Measurements from ENCODE around the gene ADAMTS17. TPM values are rescaled to one million over a fixed set of nuclear protein-coding genes. Genes with fewer than 3 reads are reported as not detected.
A peak's percentile ranks its signal among the peaks of the same experiment; 100 is the strongest.

The ADAMTS17 gene
- total RNA-seq, 1 experiment from 2014 or later = 1.5 TPM

GRCh38 chr15:100353449-100353848, 11.7 kb upstream of the ADAMTS17 start:
- Histone ChIP-seq H3K4me1 (no peaks in the 10 kb centered on the region), H3K4me3 (ENCODE audit: low read depth, low read length) (no peak overlapping the region), H3K9me3 (no peaks in the 10 kb centered on the region), H3K27me3 (replicated peaks; ENCODE audit: control insufficient read depth, insufficient read depth, low read length) (no peaks in the 10 kb centered on the region), H3K36me3 (ENCODE audit: control insufficient read depth, insufficient read depth, low read length) (no peaks in the 10 kb centered on the region)
- Mint-ChIP-seq H3K27me3 (ENCODE audit: insufficient read depth, unreplicated experiment) (peaks cover 6% of the 10 kb centered on the region), H3K9me3 (ENCODE audit: unreplicated experiment) (peaks cover 17% of the 10 kb centered on the region), H3K4me3 (ENCODE audit: unreplicated experiment) (no peak overlapping the region), H3K4me1 (ENCODE audit: low read depth, unreplicated experiment) (no peaks in the 10 kb centered on the region), H3K27ac (ENCODE audit: unreplicated experiment) (no peak overlapping the region), H3K36me3 (ENCODE audit: insufficient read depth, unreplicated experiment) (no peaks in the 10 kb centered on the region)
- POLR2A ChIA-PET = no interaction called here
- CTCF ChIA-PET = no interaction called here
- intact Hi-C loops (cut with micrococcal nuclease; ENCODE audit: unreplicated experiment) = loop anchor here (5.0 kb wide), 1 partner anchor 219 kb away; no protein-coding TSS in a partner anchor
- no peak for DNase-seq
- TF ChIP-seq CTCF (IDR thresholded peaks at IDR 0.05; ENCODE audit: insufficient read depth in 1 of 2, low read depth in 1 of 2, low read length in 1 of 2, severe bottlenecking in 1 of 2, unreplicated experiment in 1 of 2) = no peak
- BruUV-seq (replicated peaks) = no TSS peak

- peak overlapping the region; percentile 47 for H3K4me3 ChIP-seq (ENCODE audit: low read depth, low read length)
These were observed 8.9 kb upstream of the ADAMTS17 start for GRCh38 chr15:100350434-100351226.

More at GRCh38 chr15:100350434-100351226, 8.9 kb upstream of the ADAMTS17 start:
- H3K27me3 Mint-ChIP-seq (ENCODE audit: insufficient read depth, unreplicated experiment) = peaks cover 8% of the 10 kb centered on the region
- Histone ChIP-seq H3K4me1 (no peaks in the 10 kb centered on the region), H3K36me3 (ENCODE audit: control insufficient read depth, insufficient read depth, low read length) (no peaks in the 10 kb centered on the region), H3K9me3 (no peaks in the 10 kb centered on the region), H3K27me3 (replicated peaks; ENCODE audit: control insufficient read depth, insufficient read depth, low read length) (no peaks in the 10 kb centered on the region)
- no peak for TF ChIP-seq CTCF (IDR thresholded peaks at IDR 0.05; ENCODE audit: insufficient read depth in 1 of 2, low read depth in 1 of 2, low read length in 1 of 2, severe bottlenecking in 1 of 2, unreplicated experiment in 1 of 2)
- peak overlapping the region; percentile 88 for H3K4me3 Mint-ChIP-seq (ENCODE audit: unreplicated experiment)
- peaks cover 5% of the 10 kb centered on the region for H3K9me3 Mint-ChIP-seq (ENCODE audit: unreplicated experiment)
- ChIA-PET CTCF (interaction anchor here (0.6 to 2.8 kb wide), 11 partner anchors 8 to 618 kb away, joined by 3 to 12 read pairs (median 7); partner anchors contain the start of genes ADAMTS17, ASB7, LINS1 and LYSMD4), POLR2A (interaction anchor here (0.5 kb wide), 1 partner anchor 33 kb away, joined by 4 read pairs; no protein-coding TSS in a partner anchor)
- intact Hi-C loops (cut with micrococcal nuclease; ENCODE audit: unreplicated experiment) = loop anchor here (1.0 to 5.0 kb wide), 3 partner anchors 33 to 222 kb away; no protein-coding TSS in a partner anchor
- H3K27ac Mint-ChIP-seq (ENCODE audit: unreplicated experiment) = peak overlapping the region; percentile 76
- DNase-seq = peak in 1 of 2 experiments; percentile 52
- BruUV-seq (replicated peaks) = no TSS peak
- no peaks in the 10 kb centered on the region for H3K36me3 Mint-ChIP-seq (ENCODE audit: insufficient read depth, unreplicated experiment)
- no peaks in the 10 kb centered on the region for H3K4me1 Mint-ChIP-seq (ENCODE audit: low read depth, unreplicated experiment)
